ENCODE data around the gene GRIN3A.
"Not testable (repeated sequence)": the region's sequence is repeated elsewhere in the genome, so short reads cannot be mapped to it uniquely, and the experiment has no call there.

GRIN3A gene

DNA sequence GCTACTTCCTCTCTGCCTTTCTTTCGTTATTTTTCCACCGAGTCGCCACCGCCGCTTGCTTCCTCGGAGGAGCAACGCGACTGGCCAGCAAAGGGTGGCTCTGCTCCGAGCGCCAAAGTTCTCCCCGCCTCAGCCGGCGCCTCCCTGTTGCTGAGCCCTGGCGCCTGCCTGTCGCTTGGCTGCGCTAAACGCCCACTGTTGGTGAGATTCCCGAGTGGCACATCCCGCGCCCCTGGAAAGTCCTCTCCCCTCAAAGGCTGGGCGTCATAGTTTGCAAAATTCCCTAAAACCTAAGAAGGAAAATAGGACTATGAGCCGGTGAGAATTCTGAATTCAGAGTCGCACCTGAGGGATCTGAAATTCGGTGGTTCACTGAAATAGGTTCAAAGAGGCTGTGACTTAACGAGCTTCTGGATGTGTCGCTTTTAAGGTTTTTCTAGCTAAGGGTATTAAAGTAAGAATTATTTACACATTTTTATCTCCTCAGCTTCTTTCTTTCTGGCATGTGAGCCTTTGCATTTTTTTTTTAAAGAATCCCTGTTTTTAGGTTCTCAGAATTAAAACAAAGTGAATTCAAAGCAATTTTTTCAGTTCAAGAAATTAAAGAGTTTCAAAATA, at the start of gene GRIN3A:
Gene GRIN3A, minus strand, starts transcription at position 82 of the 618 bp plus-strand sequence. CDS start 668 bp downstream, outside the sequence.
- DNase-seq: no peak

DNA sequence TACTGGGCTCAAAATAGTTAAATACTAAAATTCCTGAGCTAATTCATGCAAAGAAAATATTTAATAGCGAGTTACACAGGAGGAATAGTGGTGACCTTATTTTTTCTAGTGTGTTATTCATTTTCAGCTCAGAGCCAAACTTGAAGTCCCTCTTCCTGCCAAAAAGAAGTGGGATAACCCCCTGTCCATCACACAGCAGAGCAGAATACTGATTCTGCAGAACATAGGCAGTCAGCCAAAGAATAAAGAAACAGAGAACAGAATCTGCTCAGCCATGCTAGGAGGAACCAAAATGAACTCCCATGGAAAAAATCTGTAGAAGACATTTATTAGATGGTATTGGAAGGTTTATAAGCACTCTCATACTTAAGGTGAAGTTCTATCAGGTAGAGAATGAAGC, 49.4 kb upstream of the GRIN3A start:
- DNase-seq: no peak

DNA sequence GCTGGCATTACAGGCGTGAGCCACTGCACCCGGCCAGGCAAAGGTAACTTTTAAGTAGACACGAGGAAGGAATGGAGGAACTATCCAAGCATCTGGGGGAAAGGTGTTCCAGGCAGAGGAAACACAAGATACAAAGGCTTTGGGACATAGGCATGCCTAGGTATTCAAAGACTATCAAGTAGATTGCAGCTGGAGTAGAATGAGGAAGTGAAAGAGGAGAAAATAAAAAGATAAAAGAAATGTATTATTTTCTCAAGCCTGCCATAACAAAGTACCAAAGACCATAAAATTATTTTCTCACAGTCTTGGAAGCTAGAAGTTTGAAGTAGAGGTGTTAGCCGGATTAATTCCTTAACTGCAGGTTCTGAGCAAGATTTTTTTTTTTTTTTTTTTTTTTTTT, 39.9 kb upstream of the GRIN3A start:
- DNase-seq: no peak

DNA sequence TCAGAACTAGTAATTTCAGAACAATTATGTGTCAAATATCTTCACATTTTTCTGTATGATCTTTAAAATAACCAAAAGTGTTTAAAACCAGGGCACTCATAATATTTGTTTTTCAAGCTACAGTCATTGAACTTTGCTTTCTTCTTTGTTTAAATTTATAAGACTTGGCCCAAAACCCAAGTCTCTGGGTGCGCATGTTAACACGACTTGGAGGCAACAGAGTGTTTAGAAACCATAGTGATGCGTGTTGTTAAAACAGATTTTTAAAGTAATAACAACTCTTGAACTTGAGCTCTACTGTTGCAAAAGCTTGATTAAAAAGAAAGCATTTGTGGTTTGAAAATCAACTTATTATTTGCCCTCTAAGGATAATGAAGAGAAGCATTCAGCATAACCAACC, 26.0 kb upstream of the GRIN3A start:
- DNase-seq: no peak

DNA sequence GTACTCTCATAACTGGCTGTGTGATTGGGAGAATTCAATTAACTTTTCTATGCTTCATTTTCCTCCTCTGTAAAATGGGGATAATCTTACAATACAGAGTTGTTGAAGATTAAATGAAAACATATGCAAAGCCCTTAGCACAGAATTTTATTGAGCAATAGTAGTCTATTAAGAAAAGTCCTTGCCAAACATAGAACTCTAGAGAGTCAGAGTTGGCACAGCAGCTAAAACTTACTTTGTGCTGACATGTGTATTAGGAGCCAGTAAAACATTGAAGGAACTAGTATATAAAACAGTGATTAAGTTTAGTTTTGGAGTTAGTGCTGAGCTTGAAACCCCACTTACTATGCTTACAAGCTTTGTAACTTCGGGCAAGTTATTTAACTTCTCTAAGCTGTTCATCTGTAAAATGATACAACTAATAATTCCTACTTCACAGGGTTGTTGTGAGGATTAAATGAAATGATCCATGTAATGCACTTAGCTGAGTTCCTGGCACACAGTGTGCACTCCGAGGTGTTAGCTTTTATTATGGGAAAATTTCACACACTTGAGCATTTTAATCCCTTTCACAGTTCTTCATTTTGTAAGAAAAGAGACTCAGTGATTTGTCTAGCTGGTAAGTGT, 20.0 kb upstream of the GRIN3A start:
- no peak for DNase-seq

DNA sequence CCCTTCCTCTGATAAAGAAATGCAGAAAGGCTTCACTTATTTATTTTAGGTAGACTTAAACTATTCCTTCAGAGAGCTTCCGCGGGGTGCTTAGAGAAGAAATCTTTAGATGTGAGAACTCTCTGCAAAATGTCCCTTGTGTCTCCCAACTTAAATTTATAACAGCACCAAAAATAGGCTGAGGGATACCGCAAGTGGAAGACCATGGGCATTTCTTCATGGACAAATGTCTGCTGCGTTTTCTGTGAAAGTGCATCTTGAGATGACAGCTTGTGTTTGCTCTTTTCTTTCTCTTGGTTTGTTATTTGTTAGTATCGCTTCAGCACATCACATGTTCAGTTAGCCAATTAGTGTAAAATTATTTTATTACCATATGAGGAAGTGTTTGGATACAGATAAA, 15.3 kb upstream of the GRIN3A start:
- DNase-seq: no peak

DNA sequence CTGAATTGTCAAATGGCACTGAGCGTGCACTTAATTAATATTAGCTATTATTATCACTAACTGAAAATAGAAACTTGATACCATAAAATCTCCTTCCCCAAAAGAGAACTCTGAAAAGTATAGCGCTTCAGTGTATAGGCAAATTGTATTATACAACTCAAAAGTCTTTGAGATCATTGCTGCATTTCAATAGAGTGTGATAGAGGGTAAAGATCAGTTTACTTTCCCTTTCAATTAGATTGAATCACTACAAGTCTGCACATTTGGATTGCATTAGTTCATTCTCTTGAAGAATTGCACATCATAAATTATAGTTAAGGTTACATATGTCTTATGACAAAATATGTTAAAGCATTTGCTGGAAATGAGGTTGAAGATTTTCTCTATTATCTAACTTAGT, 13.4 kb upstream of the GRIN3A start:
- DNase-seq: no peak

DNA sequence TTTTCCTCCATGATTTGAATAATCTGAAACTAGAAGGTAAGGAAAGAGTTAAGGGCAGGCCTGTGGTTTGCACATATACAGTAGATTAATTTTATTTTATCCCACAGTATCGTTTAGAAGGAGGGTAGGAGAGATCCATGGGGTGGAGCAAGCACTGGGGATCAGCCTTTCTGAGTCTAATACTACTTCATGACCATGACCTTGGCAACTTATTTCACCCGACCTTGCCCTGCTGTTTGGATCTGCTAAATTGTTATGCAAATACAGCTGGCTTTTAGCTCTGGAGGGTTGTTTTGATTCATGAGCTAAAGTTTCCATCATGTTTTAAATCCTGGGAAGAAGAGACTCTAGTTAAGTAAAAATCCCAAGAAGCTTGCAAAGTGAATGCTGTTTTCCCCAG, 864 bp upstream of the GRIN3A start:
- no peak for DNase-seq

DNA sequence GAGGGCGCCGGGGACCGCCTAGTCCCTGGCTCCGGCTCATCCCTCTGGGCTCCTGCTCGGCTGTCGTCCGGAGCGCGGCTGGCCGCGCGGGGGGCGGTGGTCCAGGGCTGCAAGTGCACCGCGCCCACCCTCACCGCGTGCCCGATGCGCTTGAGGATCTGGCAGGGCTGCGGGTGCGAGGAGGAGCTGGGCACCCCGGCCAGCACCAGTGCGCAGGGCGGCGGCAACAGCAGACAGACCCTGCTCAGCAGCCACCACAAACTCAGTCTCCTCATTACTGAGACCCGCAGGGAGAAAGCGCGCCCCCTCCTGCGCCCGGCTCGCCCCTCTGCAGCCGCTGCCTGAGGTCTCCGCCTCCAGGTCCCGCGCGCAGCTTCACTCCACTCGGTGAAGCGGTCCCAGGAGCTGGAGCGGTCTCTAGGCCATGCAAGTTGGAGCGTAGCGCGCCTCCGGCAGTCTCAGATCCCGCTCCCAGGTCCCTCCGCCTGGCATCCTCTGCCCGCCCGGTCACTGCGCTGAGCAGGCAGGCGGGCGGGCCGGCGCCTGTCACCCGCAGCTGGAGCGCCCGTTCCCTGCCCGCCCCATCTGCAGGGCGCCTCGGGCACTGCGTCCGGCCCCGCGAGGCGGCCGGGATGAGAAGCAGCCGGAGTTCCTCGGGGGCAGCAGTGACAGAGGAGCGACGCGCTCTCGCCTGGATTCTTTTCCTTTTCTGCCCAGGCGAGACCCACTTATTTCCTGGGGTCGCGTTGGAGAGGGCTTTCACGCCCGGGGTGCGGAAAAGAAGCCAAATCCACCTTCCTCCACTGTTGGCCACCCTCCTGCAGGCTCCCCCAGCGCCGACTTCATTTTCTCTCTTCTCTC, 512 bp downstream of the GRIN3A start:
- DNase-seq: no peak

DNA sequence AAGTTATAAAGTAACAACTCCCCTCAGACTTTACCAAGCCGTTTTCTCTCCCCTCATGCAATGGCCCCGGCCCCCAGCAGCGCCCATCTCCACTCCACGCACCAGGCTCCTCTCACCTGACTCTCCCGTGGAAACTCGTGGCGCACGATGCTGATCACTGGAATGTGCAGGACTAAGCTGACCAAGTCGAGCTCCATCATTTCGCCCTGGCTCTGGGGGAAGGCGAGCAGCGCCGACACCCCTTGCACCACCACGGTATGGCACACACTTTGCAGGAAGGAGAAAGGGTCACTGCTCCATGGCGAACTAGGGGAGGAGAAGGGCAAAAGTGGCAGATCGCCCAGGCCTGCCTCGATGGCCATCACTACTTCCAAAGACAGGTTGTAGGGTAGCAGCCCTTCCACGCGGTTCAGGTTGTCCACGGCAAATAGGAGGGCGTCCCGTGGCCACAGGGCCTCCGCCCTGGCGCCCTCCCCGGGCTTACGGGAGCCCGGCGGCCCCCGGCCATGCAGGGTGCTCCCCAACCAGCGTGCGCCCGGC, 1.2 kb downstream of the GRIN3A start:
- DNase-seq: no peak

DNA sequence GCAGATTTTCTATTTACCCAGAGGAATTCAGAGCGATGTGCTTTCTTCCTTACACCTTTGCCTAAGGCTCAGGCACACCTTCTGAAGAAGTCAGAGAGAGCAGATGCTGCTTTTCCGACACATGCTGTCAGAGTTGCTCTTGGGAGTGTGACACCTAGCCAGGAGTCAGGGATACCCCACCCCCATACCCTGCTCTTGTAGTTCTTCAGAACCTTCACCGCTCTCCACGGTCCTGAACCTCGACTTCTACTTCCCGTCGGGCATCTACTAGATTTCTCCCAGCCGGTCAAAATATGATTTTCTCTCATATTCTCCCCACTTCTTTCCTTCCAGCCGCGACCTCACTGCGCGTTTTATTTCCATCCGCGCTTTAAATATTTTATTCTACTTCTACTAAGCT, 1.7 kb downstream of the GRIN3A start:
- no peak for DNase-seq

DNA sequence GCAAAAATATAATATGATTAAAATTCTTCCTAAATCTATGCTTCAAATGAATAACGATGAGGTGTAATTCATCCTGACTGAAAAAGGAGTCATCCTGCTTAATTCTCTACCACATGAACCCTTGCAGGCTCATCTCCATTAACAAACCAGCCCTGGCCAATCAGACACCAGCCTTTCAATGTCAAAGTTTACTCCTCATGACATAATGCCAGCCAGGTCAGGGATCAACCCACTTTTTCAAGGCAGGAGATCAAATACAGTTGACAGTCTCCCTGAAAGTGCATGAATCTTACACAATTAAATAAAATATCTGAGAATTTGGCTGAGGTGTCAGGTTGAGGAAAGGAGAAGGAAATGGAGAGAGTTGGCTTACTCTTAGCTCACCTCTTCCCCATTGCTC, 7.0 kb downstream of the GRIN3A start:
- DNase-seq: no peak

DNA sequence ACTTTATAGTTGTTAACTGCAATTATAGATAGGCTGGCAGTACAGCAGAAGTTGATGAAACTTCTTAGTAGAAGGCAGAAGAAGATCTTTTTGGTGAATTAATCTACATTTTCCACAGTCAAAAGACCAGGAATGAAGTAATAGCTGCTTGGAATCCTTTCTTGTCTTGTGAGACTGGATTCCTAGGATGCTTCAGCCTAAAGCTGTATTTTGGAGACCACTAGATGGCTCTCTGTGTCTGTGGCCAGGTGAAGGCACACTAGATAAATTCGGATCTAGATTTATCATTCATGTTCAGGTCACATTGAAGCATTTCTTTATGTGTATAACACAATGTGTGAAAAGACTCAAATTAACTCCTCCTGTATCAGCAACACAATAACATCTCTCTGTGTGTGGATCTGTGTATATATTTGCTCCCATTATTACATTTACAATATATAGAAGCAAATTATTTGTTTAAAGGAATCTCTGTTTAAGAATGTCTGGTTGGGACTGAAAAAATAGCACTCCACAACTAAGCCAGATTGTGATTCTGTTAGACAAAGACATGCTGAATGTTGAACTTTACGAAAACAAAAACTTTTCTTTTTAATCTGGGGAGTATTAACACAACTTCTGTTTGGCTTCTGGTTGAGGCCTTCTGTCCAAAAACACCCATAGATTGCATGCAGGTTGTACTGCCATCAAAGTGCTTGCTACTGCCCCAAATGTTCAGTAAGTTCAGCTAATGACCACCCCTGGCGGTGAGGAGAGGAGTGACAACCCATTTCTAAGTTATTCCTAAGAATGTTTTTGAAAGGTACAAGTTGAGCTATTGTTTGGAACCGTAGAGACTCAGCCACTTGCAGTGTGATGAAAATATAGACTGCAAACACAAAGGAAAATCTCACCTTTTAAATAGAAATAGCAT, 10.6 kb downstream of the GRIN3A start:
- DNase-seq: peak in 1 of 2 donors; percentile 16

DNA sequence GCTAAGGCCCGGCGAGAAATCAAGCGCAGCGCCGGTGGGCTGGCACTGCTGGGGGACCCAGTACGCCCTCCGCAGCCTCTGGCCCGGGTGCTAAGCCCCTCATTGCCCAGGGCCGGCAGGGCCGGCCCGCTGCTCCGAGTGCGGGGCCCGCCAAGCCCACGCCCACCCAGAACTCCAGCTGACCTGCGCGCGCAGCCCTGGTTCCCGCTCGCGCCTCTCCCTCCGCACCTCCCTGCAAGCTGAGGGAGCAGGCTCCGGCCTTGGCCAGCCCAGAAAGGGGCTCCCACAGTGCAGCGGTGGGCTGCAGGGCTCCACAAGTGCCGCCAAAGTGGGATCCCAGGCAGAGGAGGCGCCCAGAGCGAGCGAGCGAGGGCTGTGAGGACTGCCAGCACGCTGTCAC, 14.2 kb downstream of the GRIN3A start:
- DNase-seq: not testable (repeated sequence)

DNA sequence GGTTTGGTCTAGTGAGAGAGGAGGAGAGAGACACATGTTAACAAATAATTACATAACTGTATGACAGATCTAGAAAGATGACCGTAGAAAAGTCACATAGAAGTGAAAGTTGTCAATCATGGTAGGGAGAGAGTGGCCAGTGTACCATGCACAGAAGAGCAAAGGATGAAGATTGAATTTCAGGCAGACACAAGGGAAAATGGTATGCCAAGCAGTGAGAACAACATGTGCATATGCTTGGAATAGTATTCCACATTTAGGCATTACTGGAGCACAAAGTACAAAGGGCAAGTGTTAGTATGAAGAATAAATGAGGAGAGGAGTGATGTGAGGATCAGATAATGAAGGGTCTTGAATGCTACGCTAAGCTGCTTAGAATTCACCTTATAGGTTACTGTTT, 20.3 kb downstream of the GRIN3A start:
- DNase-seq: no peak

DNA sequence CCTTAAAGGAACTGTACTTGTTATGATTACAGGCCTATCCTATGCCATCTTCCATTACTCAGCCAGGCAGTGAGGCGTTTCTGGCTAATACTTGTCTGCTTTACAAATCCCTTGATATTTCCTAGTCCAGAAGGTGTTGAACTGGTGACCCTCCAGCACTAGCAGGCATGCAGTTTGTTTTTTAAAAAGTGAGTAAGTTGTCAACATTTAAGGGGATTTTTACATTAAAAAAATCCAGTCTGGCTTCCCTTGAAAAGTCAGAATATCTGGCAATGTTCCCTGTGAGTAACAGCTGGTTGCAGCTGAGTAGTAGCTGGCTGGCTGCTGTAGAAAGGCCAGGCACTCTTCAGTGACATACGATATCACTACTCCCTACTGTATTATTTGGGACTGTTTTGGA, 21.8 kb downstream of the GRIN3A start:
- DNase-seq: no peak

DNA sequence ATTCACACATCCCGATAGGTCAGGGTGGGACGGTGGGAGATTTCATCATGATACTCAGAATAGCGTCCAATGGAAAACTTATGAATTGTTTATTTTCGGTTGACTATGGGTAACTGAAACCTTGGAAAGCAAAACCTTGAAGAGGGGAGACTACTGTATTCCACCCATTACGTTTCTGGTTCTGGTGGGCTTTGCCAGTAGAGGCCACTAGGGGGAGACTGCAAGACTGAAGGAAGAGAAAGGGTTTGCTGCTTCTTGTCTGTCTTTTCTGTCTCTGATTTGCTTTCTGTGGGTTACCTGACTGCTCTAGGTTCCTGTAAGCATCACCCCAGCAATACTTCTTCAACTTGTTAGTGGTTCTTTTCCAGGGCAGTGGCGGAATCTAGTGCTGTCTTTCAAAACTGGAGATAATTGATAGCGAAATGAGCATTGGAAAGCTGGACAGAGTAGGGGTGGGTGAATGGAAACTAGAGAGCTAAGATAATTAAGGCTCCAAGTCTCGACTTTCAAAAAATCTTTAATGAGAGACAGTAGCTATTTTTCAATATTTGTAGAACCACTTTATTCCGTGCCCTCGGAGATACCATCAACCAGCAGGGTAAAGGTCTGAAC, 27.0 kb downstream of the GRIN3A start:
- DNase-seq: peak in 1 of 2 donors; percentile 1

DNA sequence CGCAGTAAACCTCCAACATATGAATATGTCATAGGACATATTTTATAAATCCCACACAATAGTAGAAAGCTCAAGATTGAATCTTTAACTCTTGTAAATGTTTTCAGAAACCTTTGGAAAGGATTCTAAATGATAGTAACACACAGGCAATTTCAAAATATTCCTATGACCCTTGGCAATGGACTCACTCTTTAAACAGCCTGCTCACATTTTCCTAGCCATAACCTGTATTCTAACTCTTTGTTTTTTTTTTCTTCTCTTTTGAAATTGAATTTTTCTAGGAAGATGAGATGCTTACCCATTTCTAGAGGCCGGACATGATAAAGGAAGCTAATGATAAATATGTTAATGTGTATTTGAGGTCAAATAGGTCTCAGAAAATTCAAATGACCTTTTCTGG, 29.6 kb downstream of the GRIN3A start:
- DNase-seq: no peak

DNA sequence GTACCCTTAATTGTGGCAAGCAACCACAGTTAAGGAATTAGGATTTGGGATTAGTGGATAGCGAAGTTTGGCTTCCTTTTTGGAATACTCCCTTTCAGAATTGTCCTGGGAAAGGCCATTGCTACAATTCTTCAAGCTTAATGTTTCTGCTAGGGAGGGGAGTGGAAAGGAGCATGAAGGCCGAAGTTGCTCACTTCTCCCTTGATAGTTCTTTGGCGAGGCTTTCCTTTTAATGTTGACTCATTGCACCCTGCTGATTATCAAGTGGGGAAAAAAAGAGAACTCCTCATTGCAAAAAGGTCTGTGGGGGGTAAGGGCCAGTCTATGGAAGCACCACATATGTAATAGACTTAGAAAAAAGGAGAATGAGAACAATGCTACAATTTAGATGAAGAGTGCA, 30.7 kb downstream of the GRIN3A start:
- DNase-seq: no peak

DNA sequence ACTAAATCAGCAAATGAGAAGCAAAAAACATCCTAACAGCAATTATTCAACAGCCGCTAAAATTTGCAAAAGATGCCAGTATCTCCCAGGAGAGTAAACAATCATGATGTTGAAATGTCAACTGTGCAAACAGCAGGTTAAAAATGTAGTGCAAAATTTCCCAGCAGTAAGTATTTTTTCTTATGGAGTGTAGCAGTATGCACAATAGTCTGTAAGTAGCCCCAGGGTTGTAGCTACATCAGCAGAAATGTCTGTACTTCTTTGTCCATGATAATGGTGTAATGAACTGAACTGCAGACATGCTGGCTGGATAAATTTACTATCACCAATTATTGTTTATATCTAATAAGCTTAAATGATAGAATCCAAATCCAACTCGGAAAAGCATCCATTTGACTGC, 31.4 kb downstream of the GRIN3A start:
- no peak for DNase-seq

DNA sequence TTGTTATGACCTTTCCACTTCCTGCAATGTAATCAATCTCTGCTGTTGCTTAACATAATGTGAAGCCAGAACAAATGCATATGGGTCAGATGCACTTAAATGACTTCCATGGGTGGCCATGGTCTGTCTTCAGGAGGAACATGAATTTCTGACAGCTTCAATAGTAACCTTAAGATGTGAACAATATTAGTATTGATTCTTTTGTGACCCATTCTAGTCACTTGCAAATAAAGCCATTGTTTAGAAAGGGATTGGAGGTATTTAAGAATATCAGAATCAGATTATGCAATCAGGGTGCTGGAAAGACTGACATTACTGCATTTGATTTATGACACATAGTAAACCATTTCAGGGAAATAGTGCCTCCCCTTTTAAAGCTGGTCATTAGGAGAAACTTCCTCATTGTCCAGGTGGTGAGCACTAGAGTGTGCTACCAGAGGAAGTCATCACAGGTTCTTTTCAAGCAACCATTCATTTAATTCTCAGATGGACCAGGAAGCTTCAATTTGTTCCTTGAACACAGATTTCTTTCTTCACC, 32.1 kb downstream of the GRIN3A start:
- DNase-seq: no peak

DNA sequence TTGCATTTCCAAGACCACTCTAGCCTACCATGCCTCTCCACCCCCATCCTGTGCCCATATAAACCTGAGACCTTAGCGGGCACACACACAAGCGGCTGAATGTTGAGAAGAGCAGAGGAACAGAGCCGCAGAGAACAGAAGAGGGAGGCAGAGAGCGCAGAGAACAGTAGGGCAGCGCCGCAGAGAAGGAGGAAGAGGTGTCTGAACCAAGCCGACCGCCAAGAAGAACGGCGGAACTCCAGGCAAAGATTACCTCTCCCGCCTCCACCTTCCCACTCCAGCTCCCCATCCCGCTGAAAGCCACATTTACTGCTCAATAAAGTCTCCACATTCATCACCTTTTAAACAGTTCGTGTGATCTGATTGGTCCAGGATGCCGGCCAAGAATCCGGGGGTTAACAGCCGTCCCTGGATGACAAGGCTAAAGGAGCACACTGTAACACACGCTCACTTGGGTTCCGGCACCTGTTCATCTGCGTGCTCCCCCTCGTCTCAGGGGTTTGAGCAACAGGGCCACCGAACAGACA, 33.2 kb downstream of the GRIN3A start:
- DNase-seq: peak; percentile 14 to 29
